IMR-90 (cell line): ENCODE results near the gene FEZF2. TPM values are rescaled to one million over a fixed set of nuclear protein-coding genes. Genes with fewer than 3 reads are reported as not detected.

ENCODE experiments used
- ATAC-seq: fragments of 200-7000 bp; cut with Tn5 transposase; 2 replicates; pipeline ENCODE4 v1.9.1; 2020; ENCODE audit warnings: low read depth, mild to moderate bottlenecking, moderate library complexity
- BruUV-seq: library from RNA; stranded (reverse); fragments of 400-500 nt; replicated peaks from 2 replicates; lab custom pipeline; 2021; lab: Mats Ljungman, UMichigan
- CTCF ChIA-PET: fragments of 300-600 bp; formaldehyde crosslinking; extraction: SDS; loops from one replicate; lab custom pipeline; 2021; ENCODE audit warnings: antibody characterized with exemption; lab: Yijun Ruan, JAX
- POLR2A ChIA-PET: fragments of 300-600 bp; sonication (Branson Sonifier 250); formaldehyde crosslinking; loops from one replicate; lab custom pipeline; 2022; ENCODE audit warnings: antibody characterized with exemption; ENCODE audit not compliant: unreplicated experiment; lab: Charles Lee
- DNase-seq: peaks from one replicate; pipeline ENCODE4 v3.0.0; 2013
- H2AFZ ChIP-seq: replicated peaks from 2 replicates; pipeline ENCODE3; 2013; ENCODE audit warnings: low read length, mild to moderate bottlenecking; ENCODE audit not compliant: poor library complexity
- H2AK5ac ChIP-seq: 2 replicates; pipeline ENCODE4 v1.6.1; 2013; ENCODE audit warnings: low read depth, low read length, inconsistent platforms
- H2AK9ac ChIP-seq: replicated peaks from 2 replicates; pipeline ENCODE3; 2013; ENCODE audit warnings: mild to moderate bottlenecking, low read depth, low read length, moderate library complexity; ENCODE audit not compliant: poor library complexity
- H2BK120ac ChIP-seq: 2 replicates; pipeline ENCODE4 v1.6.1; 2013; ENCODE audit warnings: low read depth, low read length, inconsistent platforms
- H2BK15ac ChIP-seq: 3 replicates; pipeline ENCODE4 v1.6.1; 2013; ENCODE audit warnings: low read depth, low read length, inconsistent platforms
- H2BK20ac ChIP-seq: 2 replicates; pipeline ENCODE4 v1.6.1; 2013; ENCODE audit warnings: low read depth, mild to moderate bottlenecking, inconsistent platforms, low read length, moderate library complexity
- H2BK5ac ChIP-seq: 2 replicates; pipeline ENCODE4 v1.6.1; 2013; ENCODE audit warnings: mild to moderate bottlenecking, low read depth, low read length, inconsistent platforms; ENCODE audit not compliant: poor library complexity, severe bottlenecking
- H3K14ac ChIP-seq: replicated peaks from 2 replicates; pipeline ENCODE4 v1.6.1; 2013; ENCODE audit warnings: low read depth, low read length, inconsistent platforms
- H3K18ac ChIP-seq: 2 replicates; pipeline ENCODE4 v1.6.1; 2013; ENCODE audit warnings: low read depth, low read length, control low read depth
- H3K23ac ChIP-seq: 2 replicates; pipeline ENCODE4 v1.6.1; 2013; ENCODE audit warnings: low read depth, low read length, inconsistent platforms
- H3K27ac ChIP-seq: 2 replicates; pipeline ENCODE4 v1.5.1; 2013; ENCODE audit warnings: mild to moderate bottlenecking, control low read depth, low read length; ENCODE audit not compliant: insufficient read depth
- H3K27me3 ChIP-seq: 2 replicates; pipeline ENCODE4 v1.6.1; 2013; ENCODE audit warnings: low read length; ENCODE audit not compliant: control insufficient read depth, insufficient read depth
- H3K36me3 ChIP-seq: 2 replicates; pipeline ENCODE4 v1.6.1; 2013; ENCODE audit warnings: low read length, mixed read lengths; ENCODE audit not compliant: control insufficient read depth, insufficient read depth
- H3K4ac ChIP-seq: 2 replicates; pipeline ENCODE4 v1.6.1; 2013; ENCODE audit warnings: low read depth, low read length, inconsistent platforms
- H3K4me1 ChIP-seq: 2 replicates; pipeline ENCODE4 v1.6.1; 2013; ENCODE audit warnings: low read length, mixed read lengths; ENCODE audit not compliant: control insufficient read depth, insufficient read depth
- H3K4me2 ChIP-seq: 2 replicates; pipeline ENCODE4 v1.6.1; 2013; ENCODE audit warnings: low read depth, mild to moderate bottlenecking, control low read depth, low read length, moderate library complexity
- H3K4me3 ChIP-seq: 2 replicates; pipeline ENCODE4 v1.5.1; 2013; ENCODE audit warnings: low read depth, mild to moderate bottlenecking, control low read depth, low read length, moderate library complexity; ENCODE audit not compliant: insufficient read depth
- H3K56ac ChIP-seq: 2 replicates; pipeline ENCODE4 v1.6.1; 2013; ENCODE audit warnings: low read length, inconsistent platforms; ENCODE audit not compliant: insufficient read depth; ENCODE audit errors: extremely low read depth
- H3K79me1 ChIP-seq, 2 experiments: 2 replicates each; pipeline ENCODE4 v1.6.1; 2013; ENCODE audit warnings: low read length in 2 of 2, inconsistent platforms in 1 of 2, low read depth in 1 of 2
- H3K9ac ChIP-seq: 2 replicates; pipeline ENCODE4 v1.6.1; 2013; ENCODE audit warnings: low read depth, low read length, control low read depth
- H3K9me1 ChIP-seq: 2 replicates; pipeline ENCODE4 v1.6.1; 2013; ENCODE audit warnings: low read length, inconsistent platforms; ENCODE audit not compliant: insufficient read depth
- H3K9me3 ChIP-seq: 2 replicates; pipeline ENCODE4 v1.6.1; 2013; ENCODE audit warnings: low read length; ENCODE audit not compliant: control insufficient read depth, insufficient read depth
- H4K20me1 ChIP-seq: 2 replicates; pipeline ENCODE4 v1.6.1; 2013; ENCODE audit warnings: low read length, inconsistent platforms; ENCODE audit not compliant: insufficient read depth
- H4K5ac ChIP-seq: 2 replicates; pipeline ENCODE4 v1.6.1; 2013; ENCODE audit warnings: mild to moderate bottlenecking, low read depth, low read length, control low read depth
- H4K8ac ChIP-seq, 2 experiments: 2 replicates each; pipeline ENCODE4 v1.6.1; 2013; ENCODE audit warnings: low read depth in 2 of 2, low read length in 2 of 2, control low read depth in 1 of 2, inconsistent platforms in 1 of 2
- H4K91ac ChIP-seq: 2 replicates; pipeline ENCODE4 v1.6.1; 2013; ENCODE audit warnings: low read depth, low read length, inconsistent platforms; ENCODE audit not compliant: insufficient read depth
- BHLHE40 ChIP-seq: fragments of 150-350 bp; IDR thresholded peaks from 2 replicates; pipeline ENCODE4 v1.6.1; 2016; ENCODE audit warnings: mild to moderate bottlenecking, low read depth, low read length
- CEBPB ChIP-seq: IDR thresholded peaks from 2 replicates; pipeline ENCODE4 v1.6.1; 2012; ENCODE audit warnings: low read depth, low read length, improper control_type of control experiment
- CHD1 ChIP-seq: IDR thresholded peaks from 2 replicates; pipeline ENCODE4 v1.6.1; 2012; ENCODE audit warnings: low read depth, low read length, improper control_type of control experiment
- MAFK ChIP-seq: IDR thresholded peaks from 2 replicates; pipeline ENCODE4 v1.6.1; 2012; ENCODE audit warnings: low read depth, low read length, improper control_type of control experiment
- MXI1 ChIP-seq: IDR thresholded peaks from 2 replicates; pipeline ENCODE4 v1.6.1; 2012; ENCODE audit warnings: low read depth, mild to moderate bottlenecking, low read length, moderate library complexity, borderline replicate concordance
- NFE2L2 ChIP-seq: fragments of 150-350 bp; IDR thresholded peaks from 2 replicates; pipeline ENCODE4 v1.6.1; 2016; ENCODE audit warnings: low read depth, mild to moderate bottlenecking, low read length
- POLR2A ChIP-seq: IDR thresholded peaks from 2 replicates; pipeline ENCODE4 v1.6.1; 2012; ENCODE audit warnings: mild to moderate bottlenecking, low read depth, low read length
- RFX5 ChIP-seq: IDR thresholded peaks from 2 replicates; pipeline ENCODE4 v1.8.0; 2012; ENCODE audit warnings: low read depth, mild to moderate bottlenecking, low read length, moderate library complexity
- SMC3 ChIP-seq: fragments of 150-350 bp; IDR thresholded peaks from 2 replicates; pipeline ENCODE4 v1.6.1; 2016; ENCODE audit warnings: low read depth, mild to moderate bottlenecking, antibody characterized with exemption, low read length, moderate library complexity
- WGBS, 2 experiments: methylation state at CpG; one replicate each; pipeline versions ENCODE4 v1.1.5 to v1.1.7; 2013; ENCODE audit warnings: missing lambda C conversion rate in 2 of 2; ENCODE audit not compliant: insufficient read length in 1 of 2; ENCODE audit errors: extremely low coverage in 2 of 2; 5-methylcytosine and 5-hydroxymethylcytosine counted together
- dilution Hi-C: fragments of 300-500 bp; cut with HindIII; formaldehyde crosslinking; loops from one replicate; pipeline ENCODE4 v1.14.3; 2018; ENCODE audit warnings: low sequenced_read_pairs; ENCODE audit not compliant: unreplicated experiment
- in situ Hi-C: fragments of 300-500 bp; cut with MboI; formaldehyde crosslinking; loops from 3 replicates; pipeline ENCODE4 v1.14.3; 2019; ENCODE audit warnings: low sequenced_read_pairs, inconsistent platforms, mixed read lengths
- intact Hi-C: fragments of 100-400 bp; cut with micrococcal nuclease; formaldehyde crosslinking; loops from 2 replicates; pipeline ENCODE4 v1.10.0; 2022
- polyA plus RNA-seq, 3 experiments: library from polyadenylated mRNA; depleted of rRNA; stranded (reverse); fragments of >200 nt; gene quantifications; 2 replicates each; pipeline ENCODE4 v1.2.3, GENCODE V29; 2012; ENCODE audit warnings: low replicate concordance in 1 of 3
- total RNA-seq: library from RNA; depleted of rRNA; stranded (reverse); fragments of >200 nt; gene quantifications from 2 replicates; pipeline ENCODE4 v1.2.3, GENCODE V29; 2012
- TF ChIP-seq, protein P1 (sequence below): conservative IDR thresholded peaks from 2 replicates; pipeline ENCODE4 v1.5.1; 2012; ENCODE audit warnings: mild to moderate bottlenecking, low read depth, low read length, improper control_type of control experiment
- TF ChIP-seq, protein P2 (sequence below): fragments of 150-350 bp; IDR thresholded peaks from 2 replicates; pipeline ENCODE4 v1.6.1; 2016; ENCODE audit warnings: low read depth, mild to moderate bottlenecking, low read length, moderate library complexity, borderline replicate concordance

Gene FEZF2
- total and polyA plus RNA-seq, 2 of the 4 experiments (the other 2 are of a cell fraction) = not detected

DNA sequence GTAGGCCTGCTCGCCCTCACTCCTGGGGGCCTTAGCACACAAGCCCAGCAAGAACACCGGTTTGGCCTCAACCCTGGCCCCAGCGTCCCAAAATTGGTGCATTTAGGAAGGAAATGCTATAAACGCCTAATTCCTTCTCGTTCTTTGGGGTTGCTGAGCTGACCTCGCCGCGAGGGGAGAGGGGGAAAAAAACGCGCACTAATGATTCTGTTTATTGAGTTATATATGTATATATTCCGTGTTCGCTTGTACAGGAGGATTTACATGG lies 3.9 kb downstream of the FEZF2 start:
- Histone ChIP-seq H4K5ac (no peak overlapping the region), H4K20me1 (no peaks in the 10 kb centered on the region; the same call in 1 of the 2 replicates), H3K36me3 (no peaks in the 10 kb centered on the region), H3K56ac (no peak overlapping the region), H4K91ac (no peak overlapping the region), H3K4me1 (no peaks in the 10 kb centered on the region), H4K8ac (no peak overlapping the region), H2AFZ (no peak overlapping the region), H2BK120ac (no peak overlapping the region), H3K9ac (no peak overlapping the region), H3K4me3 (no peak overlapping the region), H3K23ac (no peak overlapping the region), H3K9me3 (peaks cover 5% of the 10 kb centered on the region; the same call in 1 of the 2 replicates), H3K27me3 (peaks cover 85% of the 10 kb centered on the region), H2BK15ac (no peak overlapping the region), H3K18ac (no peak overlapping the region), H3K14ac (no peak overlapping the region), H2BK20ac (no peak overlapping the region), H3K4ac (no peak overlapping the region), H3K79me1 (no peaks in the 10 kb centered on the region), H3K9me1 (no peaks in the 10 kb centered on the region), H3K4me2 (no peak overlapping the region), H2BK5ac (no peak overlapping the region), H3K27ac (no peak overlapping the region), H2AK5ac (no peak overlapping the region), H2AK9ac (no peak overlapping the region)
- DNase-seq = no peak
- ChIA-PET POLR2A (no interaction called here), CTCF (interaction anchor here (0.8 kb wide), 1 partner anchor 34 kb away, joined by 3 read pairs; no protein-coding TSS in a partner anchor)
- intact Hi-C loops (no loop called here), dilution Hi-C loops (no loop called here), in situ Hi-C loops (no loop called here)
- no TSS peak for BruUV-seq
- WGBS, 2 experiments = 15% methylated on average over 8 of the region's 12 CpGs; no CpG with 5 or more reads in 1 of the 2 experiments
- ATAC-seq = no peak
- TF ChIP-seq SMC3 (no peak), RFX5 (no peak), MAFK (no peak), NFE2L2 (no peak), CEBPB (no peak), MXI1 (no peak), CHD1 (no peak), BHLHE40 (no peak), POLR2A (no peak)
- TF ChIP-seq, protein P1, sequence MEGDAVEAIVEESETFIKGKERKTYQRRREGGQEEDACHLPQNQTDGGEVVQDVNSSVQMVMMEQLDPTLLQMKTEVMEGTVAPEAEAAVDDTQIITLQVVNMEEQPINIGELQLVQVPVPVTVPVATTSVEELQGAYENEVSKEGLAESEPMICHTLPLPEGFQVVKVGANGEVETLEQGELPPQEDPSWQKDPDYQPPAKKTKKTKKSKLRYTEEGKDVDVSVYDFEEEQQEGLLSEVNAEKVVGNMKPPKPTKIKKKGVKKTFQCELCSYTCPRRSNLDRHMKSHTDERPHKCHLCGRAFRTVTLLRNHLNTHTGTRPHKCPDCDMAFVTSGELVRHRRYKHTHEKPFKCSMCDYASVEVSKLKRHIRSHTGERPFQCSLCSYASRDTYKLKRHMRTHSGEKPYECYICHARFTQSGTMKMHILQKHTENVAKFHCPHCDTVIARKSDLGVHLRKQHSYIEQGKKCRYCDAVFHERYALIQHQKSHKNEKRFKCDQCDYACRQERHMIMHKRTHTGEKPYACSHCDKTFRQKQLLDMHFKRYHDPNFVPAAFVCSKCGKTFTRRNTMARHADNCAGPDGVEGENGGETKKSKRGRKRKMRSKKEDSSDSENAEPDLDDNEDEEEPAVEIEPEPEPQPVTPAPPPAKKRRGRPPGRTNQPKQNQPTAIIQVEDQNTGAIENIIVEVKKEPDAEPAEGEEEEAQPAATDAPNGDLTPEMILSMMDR = no peak
- TF ChIP-seq, protein P2, sequence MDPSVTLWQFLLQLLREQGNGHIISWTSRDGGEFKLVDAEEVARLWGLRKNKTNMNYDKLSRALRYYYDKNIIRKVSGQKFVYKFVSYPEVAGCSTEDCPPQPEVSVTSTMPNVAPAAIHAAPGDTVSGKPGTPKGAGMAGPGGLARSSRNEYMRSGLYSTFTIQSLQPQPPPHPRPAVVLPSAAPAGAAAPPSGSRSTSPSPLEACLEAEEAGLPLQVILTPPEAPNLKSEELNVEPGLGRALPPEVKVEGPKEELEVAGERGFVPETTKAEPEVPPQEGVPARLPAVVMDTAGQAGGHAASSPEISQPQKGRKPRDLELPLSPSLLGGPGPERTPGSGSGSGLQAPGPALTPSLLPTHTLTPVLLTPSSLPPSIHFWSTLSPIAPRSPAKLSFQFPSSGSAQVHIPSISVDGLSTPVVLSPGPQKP = no peak
